Neural crest cell (in vitro differentiated cells): ENCODE measurements around the gene SOCS2. TPM values are rescaled to one million over a fixed set of nuclear protein-coding genes. Genes with fewer than 3 reads are reported as not detected.
"Not testable (repeated sequence)": the region's sequence is repeated elsewhere in the genome, so short reads cannot be mapped to it uniquely, and the experiment has no call there.

ENCODE experiments used
- DNase-seq: peaks from one replicate; pipeline ENCODE4 v3.0.0; 2021; ENCODE audit warnings: low read depth, mixed read lengths, low spot score
- H3K27ac Mint-ChIP-seq: one replicate; pipeline ENCODE4 v1.8.0; 2021; ENCODE audit warnings: mild to moderate bottlenecking, mixed read lengths; ENCODE audit not compliant: unreplicated experiment
- H3K27me3 Mint-ChIP-seq: 2 replicates; pipeline ENCODE4 v1.8.0; 2021; ENCODE audit warnings: low read depth, mild to moderate bottlenecking, mixed read lengths
- H3K36me3 Mint-ChIP-seq: 2 replicates; pipeline ENCODE4 v1.8.0; 2021; ENCODE audit warnings: low read depth, mild to moderate bottlenecking, mixed read lengths
- H3K4me1 Mint-ChIP-seq: 2 replicates; pipeline ENCODE4 v1.8.0; 2021; ENCODE audit warnings: mixed read lengths
- H3K4me3 Mint-ChIP-seq: one replicate; pipeline ENCODE4 v1.8.0; 2021; ENCODE audit warnings: mild to moderate bottlenecking, mixed read lengths
- H3K9me3 Mint-ChIP-seq: 2 replicates; pipeline ENCODE4 v1.8.0; 2021; ENCODE audit warnings: mixed read lengths
- CTCF ChIP-seq: fragments of 200-600 bp; sonication (generic); conservative IDR thresholded peaks from 2 replicates; pipeline ENCODE4 v1.5.0; 2021; ENCODE audit warnings: antibody characterized with exemption, mild to moderate bottlenecking
- total RNA-seq: library from RNA; stranded (reverse); gene quantifications from 2 replicates; pipeline ENCODE4 v1.2.1, GENCODE V29; 2021

SOCS2 gene
- total RNA-seq, 1 donor from 2014 or later, result 53.5 TPM

- Mint-ChIP-seq H3K27ac (no peak overlapping the region), H3K27me3 (no peaks in the 10 kb centered on the region), H3K36me3 (peaks cover 5% of the 10 kb centered on the region), H3K9me3 (no peaks in the 10 kb centered on the region), H3K4me1 (no peaks in the 10 kb centered on the region), H3K4me3 (no peak overlapping the region)
- DNase-seq, result no peak
- TF ChIP-seq CTCF, result no peak
These were observed 30.8 kb upstream of the SOCS2 start for GRCh38 chr12:93541578-93542225.

GRCh38 chr12:93547778-93548177 is 24.7 kb upstream of the SOCS2 start:
- no peak for TF ChIP-seq CTCF
- Mint-ChIP-seq H3K4me3 (no peak overlapping the region), H3K36me3 (peaks cover 7% of the 10 kb centered on the region), H3K27me3 (no peaks in the 10 kb centered on the region), H3K27ac (peak overlapping the region; percentile 40), H3K4me1 (no peaks in the 10 kb centered on the region), H3K9me3 (no peaks in the 10 kb centered on the region)
- DNase-seq, result no peak

- Mint-ChIP-seq H3K27ac (no peak overlapping the region), H3K27me3 (no peaks in the 10 kb centered on the region), H3K9me3 (no peaks in the 10 kb centered on the region), H3K4me1 (no peaks in the 10 kb centered on the region), H3K4me3 (no peak overlapping the region), H3K36me3 (peaks cover 2% of the 10 kb centered on the region)
- DNase-seq, result no peak
- no peak for TF ChIP-seq CTCF
These were observed 23.3 kb upstream of the SOCS2 start for GRCh38 chr12:93549174-93549573.

GRCh38 chr12:93550748-93551611 is 21.5 kb upstream of the SOCS2 start:
- Mint-ChIP-seq H3K27ac (no peak overlapping the region), H3K4me1 (no peaks in the 10 kb centered on the region), H3K9me3 (no peaks in the 10 kb centered on the region), H3K36me3 (peaks cover 9% of the 10 kb centered on the region), H3K27me3 (no peaks in the 10 kb centered on the region), H3K4me3 (no peak overlapping the region)
- DNase-seq, result no peak
- TF ChIP-seq CTCF, result no peak

- Mint-ChIP-seq H3K36me3 (peaks cover 14% of the 10 kb centered on the region), H3K9me3 (peaks cover 3% of the 10 kb centered on the region), H3K4me1 (no peaks in the 10 kb centered on the region), H3K27ac (no peak overlapping the region), H3K27me3 (no peaks in the 10 kb centered on the region), H3K4me3 (no peak overlapping the region)
- TF ChIP-seq CTCF, result no peak
- DNase-seq, result no peak
These were observed 20.0 kb upstream of the SOCS2 start for GRCh38 chr12:93552427-93552826.

- not testable (repeated sequence) for DNase-seq, H3K4me1 Mint-ChIP-seq, H3K27ac Mint-ChIP-seq, H3K4me3 Mint-ChIP-seq, H3K27me3 Mint-ChIP-seq
- H3K36me3 Mint-ChIP-seq, result peaks cover 51% of the 10 kb centered on the region
- peaks cover 21% of the 10 kb centered on the region for H3K9me3 Mint-ChIP-seq
These were observed 14.6 kb upstream of the SOCS2 start for GRCh38 chr12:93557879-93558278.

DNA sequence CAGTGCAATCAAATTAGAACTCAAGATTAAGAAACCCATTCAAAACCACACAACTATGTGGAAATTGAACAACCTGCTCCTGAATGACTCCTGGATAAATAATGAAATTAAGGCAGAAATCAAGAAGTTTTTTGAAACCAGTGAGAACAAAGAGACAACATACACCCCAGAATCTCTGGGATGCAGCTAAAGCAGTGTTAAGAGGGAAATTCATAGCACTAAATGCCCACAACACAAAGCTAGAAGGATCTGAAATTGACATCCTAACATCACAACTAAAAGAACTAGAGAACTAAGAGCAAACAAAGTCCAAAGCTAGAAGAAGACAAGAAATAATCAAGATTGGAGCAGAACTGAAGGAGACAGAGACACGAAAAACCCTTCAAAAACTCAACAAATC is 13.8 kb upstream of the SOCS2 start:
- Mint-ChIP-seq H3K9me3 (peaks cover 21% of the 10 kb centered on the region), H3K36me3 (peaks cover 51% of the 10 kb centered on the region)
- not testable (repeated sequence) for DNase-seq, H3K27ac Mint-ChIP-seq, H3K4me3 Mint-ChIP-seq, H3K4me1 Mint-ChIP-seq, H3K27me3 Mint-ChIP-seq
